ENCODE measurements around the gene CCDC167. TPM values are rescaled to one million over a fixed set of nuclear protein-coding genes. Genes with fewer than 3 reads are reported as not detected.

Gene CCDC167
- total and polyA plus RNA-seq, 10 of the 15 experiments (the other 5 are each of a cell fraction or from before 2014, with no cell fraction given) = 74.9 to 380 (median 137) TPM

GRCh38 chr6:37499433-37500293 lies at the start of gene CCDC167 (continued):
- TF ChIP-seq ZZZ3 (IDR thresholded peaks at IDR 0.05; ENCODE audit: control insufficient read depth, insufficient read length, low read depth) (no peak), CUX1 (IDR thresholded peaks at IDR 0.05; ENCODE audit: insufficient replicate concordance, low read depth, low read length) (no peak), MLLT1 (IDR thresholded peaks at IDR 0.05) (0 out of 2 replicates have a peak, but pooled peaks have one; percentile 34), SUPT20H (IDR thresholded peaks at IDR 0.05; ENCODE audit: borderline replicate concordance, control insufficient read depth, low read depth, low read length) (no peak), NBN (IDR thresholded peaks at IDR 0.05) (peak; percentile 66; the same call in 1 of the 2 replicates), CREB1 (IDR thresholded peaks at IDR 0.05; ENCODE audit: low read depth) (peak; percentile 77), HDAC6 (IDR thresholded peaks at IDR 0.05; ENCODE audit: unreplicated experiment) (no peak), CHD2 (IDR thresholded peaks at IDR 0.05; ENCODE audit: borderline replicate concordance, low read depth, low read length) (peak; percentile 67), RELB (IDR thresholded peaks at IDR 0.05; ENCODE audit: low read depth) (peak; percentile 79), PBX3 (IDR thresholded peaks at IDR 0.05; ENCODE audit: insufficient replicate concordance, low read depth, low read length) (no peak), YBX1 (IDR thresholded peaks at IDR 0.05) (no peak), POLR2AphosphoS5 (IDR thresholded peaks at IDR 0.05; ENCODE audit: low read length) (peak; percentile 54; the same call in 1 of the 2 replicates), CTCF (IDR thresholded peaks at IDR 0.05 in 2 of 3, conservative IDR thresholded peaks at IDR 0.05 in 1 of 3; ENCODE audit: control insufficient read depth in 2 of 3, extremely low read depth in 1 of 3, insufficient read depth in 1 of 3, low read depth in 3 of 3, low read length in 3 of 3) (no peak), EP300 (IDR thresholded peaks at IDR 0.05; ENCODE audit: borderline replicate concordance in 1 of 2, control insufficient read depth in 1 of 2, low read depth in 2 of 2, low read length in 2 of 2) (no peak)
